Mesenteric fat pad (tissue), 1 donor: ENCODE measurements around the gene SPATA20. TPM values are rescaled to one million over a fixed set of nuclear protein-coding genes. Genes with fewer than 3 reads are reported as not detected.

ENCODE experiments used
- DNase-seq: peaks from one replicate; pipeline ENCODE4 v3.0.0-alpha.2; 2020; ENCODE audit warnings: low spot score
- total RNA-seq: library from RNA; stranded (reverse); fragmentation: NEBNext Ultra II Directional; extraction: Animal tissue kit (Norgen Biotek cat#: 25700); gene quantifications from one replicate; pipeline ENCODE4 v1.2.1, GENCODE V29; 2021
- donor health status: DM: yes; HTN: yes; CAD: no.

The SPATA20 gene
- total RNA-seq, 1 donor from 2014 or later, result 22.3 TPM

GRCh38 chr17:50519141-50519834 is 27.7 kb upstream of the SPATA20 start:
- DNase-seq, result no peak

DNA sequence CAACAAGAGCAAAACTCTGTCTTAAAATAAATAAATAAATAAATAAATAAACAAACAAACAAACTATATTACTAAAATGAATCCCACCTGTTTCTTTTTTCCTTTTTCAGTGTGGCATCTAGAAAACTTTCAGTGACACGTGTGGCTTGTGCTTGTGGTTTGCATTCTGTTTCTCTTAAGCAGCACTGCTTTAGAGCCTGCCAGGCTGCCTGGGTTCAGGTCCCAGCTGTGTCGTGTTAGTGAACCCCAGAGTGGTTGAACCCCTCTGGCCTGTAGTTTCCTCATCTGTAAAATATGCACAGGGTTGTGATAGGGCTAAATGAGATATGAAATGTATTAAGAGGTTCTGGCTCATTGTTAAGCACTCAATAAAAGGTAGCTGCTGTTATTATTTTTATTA is 26.5 kb upstream of the SPATA20 start:
- DNase-seq, result no peak

DNA sequence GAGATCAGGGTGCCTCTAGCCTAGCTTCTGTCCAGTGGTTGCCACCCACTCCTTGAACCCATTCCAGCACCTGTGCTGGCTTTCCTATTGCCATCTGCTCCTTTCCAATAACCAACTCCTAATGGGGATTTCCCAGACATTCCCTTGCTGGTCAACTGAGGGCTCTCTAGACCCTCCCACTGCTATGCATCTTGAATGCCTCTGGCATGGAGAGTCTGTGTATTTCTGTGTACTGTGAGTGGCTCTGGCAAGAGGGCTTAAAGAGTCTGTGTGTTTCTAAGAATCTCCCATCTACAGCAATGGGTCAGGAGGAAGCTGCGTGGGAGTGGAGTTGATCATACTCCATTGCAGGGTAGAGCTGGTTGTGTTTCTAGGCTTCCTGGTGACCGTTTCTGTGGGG is 25.5 kb upstream of the SPATA20 start:
- DNase-seq, result no peak

- no peak for DNase-seq
Measured at GRCh38 chr17:50522766-50523165, 24.2 kb upstream of the SPATA20 start.

DNA sequence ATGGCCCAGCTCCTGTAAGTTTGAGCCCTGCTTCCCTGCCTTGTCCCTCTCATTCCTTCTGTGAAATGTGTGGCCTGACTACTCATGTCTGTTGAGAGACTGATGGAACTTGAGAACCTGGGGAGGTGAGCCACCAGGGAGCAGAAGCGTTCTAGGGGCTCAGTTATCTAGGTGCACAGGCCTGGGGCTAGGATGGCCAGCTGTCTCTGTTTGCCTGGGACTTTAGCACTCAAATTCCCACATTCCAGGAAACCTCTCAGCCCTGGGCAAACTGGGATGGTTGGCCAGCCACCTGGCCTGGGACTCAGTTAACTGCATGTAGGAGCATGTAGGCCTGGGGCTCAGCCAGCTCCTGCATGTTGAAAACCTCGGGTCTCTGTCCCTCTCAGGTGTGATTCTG is 23.8 kb upstream of the SPATA20 start:
- no peak for DNase-seq

DNA sequence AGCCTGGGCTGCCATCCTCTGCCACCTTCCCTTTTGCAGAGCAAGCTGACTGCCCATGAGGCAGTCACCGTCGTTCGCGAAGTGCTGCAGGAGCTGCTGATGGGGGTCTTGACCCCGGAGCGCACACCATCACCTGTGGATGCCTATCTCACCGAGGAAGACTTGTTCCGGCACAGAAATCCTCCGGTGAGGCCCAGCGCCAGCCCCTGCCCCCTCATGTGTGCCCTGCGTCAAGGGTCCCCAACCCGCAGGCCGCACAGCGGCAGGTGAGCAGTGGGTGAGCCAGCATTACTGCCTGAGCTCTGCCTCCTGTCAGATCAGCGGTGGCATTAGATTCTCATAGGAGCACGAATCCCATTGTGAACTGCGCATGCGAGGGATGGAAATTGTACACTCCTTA is 22.1 kb upstream of the SPATA20 start:
- DNase-seq, result no peak

- no peak for DNase-seq
Measured at GRCh38 chr17:50527155-50527762, 19.7 kb upstream of the SPATA20 start.

GRCh38 chr17:50527949-50528474 is 19.0 kb upstream of the SPATA20 start:
- DNase-seq, result no peak

- no peak for DNase-seq
Measured at GRCh38 chr17:50529849-50530248, 17.1 kb upstream of the SPATA20 start.

DNA sequence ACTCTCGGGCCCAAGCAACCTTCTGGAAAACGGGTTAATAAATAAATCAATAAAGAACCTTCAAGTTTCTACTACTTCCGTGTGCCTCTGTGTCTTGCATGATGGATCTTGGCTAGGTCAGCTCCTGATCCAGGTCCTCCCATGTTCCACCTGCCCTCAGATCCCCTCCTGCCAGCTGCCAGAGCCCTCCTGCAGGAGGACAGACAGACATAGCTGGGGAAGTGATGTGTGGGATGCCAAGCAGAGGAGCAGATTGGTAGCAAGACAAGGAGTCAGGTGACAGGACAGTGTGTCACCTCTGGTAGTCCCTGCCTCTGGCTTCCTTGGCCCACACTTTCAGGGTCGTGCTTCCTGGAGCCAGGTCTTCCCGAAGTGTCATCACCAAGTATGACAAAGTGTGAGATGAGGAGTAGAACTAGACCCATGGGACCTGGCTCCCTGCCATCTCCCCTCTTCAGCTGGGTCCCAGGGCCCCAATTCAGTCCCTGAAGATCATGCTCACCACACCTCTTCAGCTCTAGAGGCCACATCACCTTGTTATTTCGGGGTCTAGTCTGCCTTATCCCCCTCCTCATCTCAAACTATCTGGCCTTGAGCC is 15.4 kb upstream of the SPATA20 start:
- DNase-seq, result no peak

GRCh38 chr17:50532452-50533024 is 14.4 kb upstream of the SPATA20 start, which contains the start of gene EPN3:
EPN3 (plus strand) TSS chr17:50532735; CDS start chr17:50536557, 3,822 bp downstream.
- no peak for DNase-seq

- no peak for DNase-seq
Measured at GRCh38 chr17:50533185-50533584, 13.8 kb upstream of the SPATA20 start.

- no peak for DNase-seq
Measured at GRCh38 chr17:50533720-50534148, 13.2 kb upstream of the SPATA20 start.

GRCh38 chr17:50534222-50534978 is 12.6 kb upstream of the SPATA20 start:
- DNase-seq, result no peak

GRCh38 chr17:50534979-50535326 is 12.0 kb upstream of the SPATA20 start:
- DNase-seq, result no peak

DNA sequence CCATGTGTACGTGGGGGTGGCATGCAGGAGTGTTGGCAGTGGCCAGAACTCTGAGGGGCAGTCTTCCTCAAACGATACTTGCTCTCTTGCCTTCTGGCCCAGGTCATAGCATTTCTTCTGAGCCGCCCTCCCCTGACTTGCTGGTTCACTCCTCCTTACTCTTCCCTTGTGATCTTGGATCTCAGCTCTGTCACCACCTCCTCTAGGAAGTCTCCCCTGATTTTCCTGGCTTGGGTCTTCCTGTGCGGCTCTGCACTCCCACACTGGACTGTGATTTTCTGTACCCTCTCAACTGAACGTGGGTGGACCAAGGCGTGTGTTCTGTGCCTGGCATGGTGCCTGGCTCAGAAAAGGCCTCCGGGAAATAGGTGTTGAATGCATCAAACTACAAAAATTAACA is 11.6 kb upstream of the SPATA20 start:
- DNase-seq, result no peak

DNA sequence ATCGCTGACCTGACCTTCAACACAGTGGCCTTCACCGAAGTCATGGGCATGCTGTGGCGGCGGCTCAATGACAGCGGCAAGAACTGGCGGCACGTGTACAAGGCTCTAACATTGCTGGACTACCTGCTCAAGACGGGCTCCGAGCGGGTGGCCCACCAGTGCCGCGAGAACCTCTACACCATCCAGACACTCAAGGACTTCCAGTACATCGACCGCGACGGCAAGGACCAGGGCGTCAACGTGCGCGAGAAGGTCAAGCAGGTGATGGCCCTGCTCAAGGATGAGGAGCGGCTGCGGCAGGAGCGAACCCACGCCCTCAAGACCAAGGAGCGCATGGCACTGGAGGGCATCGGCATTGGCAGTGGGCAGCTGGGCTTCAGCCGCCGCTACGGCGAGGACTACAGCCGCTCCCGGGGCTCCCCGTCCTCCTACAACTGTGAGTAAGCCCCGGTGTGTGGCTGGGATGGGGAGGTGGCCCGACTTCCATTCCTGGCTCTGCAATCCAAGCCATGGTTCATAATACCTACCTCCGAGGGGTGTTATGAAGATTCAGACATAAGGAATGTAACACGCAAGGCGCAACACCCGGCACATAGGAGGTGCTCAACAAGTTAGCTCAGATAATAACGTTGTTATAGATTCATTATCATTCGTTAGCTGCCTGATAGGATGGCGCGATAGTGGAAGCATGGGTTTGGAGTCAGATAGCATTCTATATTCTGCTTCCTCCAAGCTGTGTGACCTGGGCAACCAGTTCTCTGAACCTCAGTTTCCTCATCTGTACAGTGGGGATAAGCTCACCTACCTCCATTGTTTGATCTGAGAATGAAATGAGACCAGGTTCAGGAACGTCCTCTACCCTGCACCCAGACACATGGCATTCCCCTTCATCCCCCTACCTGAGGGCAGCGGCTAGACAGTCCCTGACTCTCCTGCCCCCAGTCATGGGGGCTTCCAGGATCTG is 10.0 kb upstream of the SPATA20 start:
- no peak for DNase-seq

GRCh38 chr17:50537721-50538548 is 9.0 kb upstream of the SPATA20 start:
- DNase-seq, result no peak
